GM23338 (cell line): ENCODE data around the gene PSMB5.

Source experiments
- EZH2 ChIP-seq: fragments of 200-600 bp; sonication (generic); IDR thresholded peaks from one replicate; pipeline ENCODE4 v1.8.0; 2017; ENCODE audit warnings: antibody characterized with exemption, mild to moderate bottlenecking, low read depth; ENCODE audit not compliant: unreplicated experiment
- EZH2phosphoT487 ChIP-seq: fragments of 200-600 bp; sonication (generic); IDR thresholded peaks from one replicate; pipeline ENCODE4 v1.8.1; 2018; ENCODE audit warnings: antibody characterized with exemption; ENCODE audit not compliant: unreplicated experiment
- JUNB ChIP-seq: IDR thresholded peaks from one replicate; pipeline ENCODE4 v1.6.1; 2016; ENCODE audit warnings: antibody characterized with exemption; ENCODE audit not compliant: unreplicated experiment
- NANOG ChIP-seq: IDR thresholded peaks from 2 replicates; pipeline ENCODE4 v1.6.1; 2016; ENCODE audit warnings: antibody characterized with exemption, borderline replicate concordance
- POLR2AphosphoS5 ChIP-seq: IDR thresholded peaks from 2 replicates; pipeline ENCODE4 v1.6.1; 2016; ENCODE audit warnings: antibody characterized with exemption, low read depth
- STAT1 ChIP-seq: IDR thresholded peaks from one replicate; pipeline ENCODE4 v1.6.1; 2016; ENCODE audit warnings: antibody characterized with exemption; ENCODE audit not compliant: unreplicated experiment
- TF ChIP-seq, protein P1 (sequence below), 2 experiments: fragments of 200-600 bp in 1 of 2; sonication (generic) in 1 of 2; conservative IDR thresholded peaks; 2 replicates each; pipeline versions ENCODE4 v1.5.1 to v1.6.1; 2016 to 2017; ENCODE audit warnings: antibody characterized with exemption in 2 of 2, low read depth in 2 of 2, mild to moderate bottlenecking in 2 of 2, moderate library complexity in 1 of 2
- TF ChIP-seq, protein P2 (sequence below): IDR thresholded peaks from one replicate; pipeline ENCODE4 v1.6.1; 2018; ENCODE audit warnings: antibody characterized with exemption; ENCODE audit not compliant: unreplicated experiment
- TF ChIP-seq, protein P3 (sequence below): IDR thresholded peaks from 2 replicates; pipeline ENCODE4 v1.6.1; 2016; ENCODE audit warnings: antibody characterized with exemption

DNA sequence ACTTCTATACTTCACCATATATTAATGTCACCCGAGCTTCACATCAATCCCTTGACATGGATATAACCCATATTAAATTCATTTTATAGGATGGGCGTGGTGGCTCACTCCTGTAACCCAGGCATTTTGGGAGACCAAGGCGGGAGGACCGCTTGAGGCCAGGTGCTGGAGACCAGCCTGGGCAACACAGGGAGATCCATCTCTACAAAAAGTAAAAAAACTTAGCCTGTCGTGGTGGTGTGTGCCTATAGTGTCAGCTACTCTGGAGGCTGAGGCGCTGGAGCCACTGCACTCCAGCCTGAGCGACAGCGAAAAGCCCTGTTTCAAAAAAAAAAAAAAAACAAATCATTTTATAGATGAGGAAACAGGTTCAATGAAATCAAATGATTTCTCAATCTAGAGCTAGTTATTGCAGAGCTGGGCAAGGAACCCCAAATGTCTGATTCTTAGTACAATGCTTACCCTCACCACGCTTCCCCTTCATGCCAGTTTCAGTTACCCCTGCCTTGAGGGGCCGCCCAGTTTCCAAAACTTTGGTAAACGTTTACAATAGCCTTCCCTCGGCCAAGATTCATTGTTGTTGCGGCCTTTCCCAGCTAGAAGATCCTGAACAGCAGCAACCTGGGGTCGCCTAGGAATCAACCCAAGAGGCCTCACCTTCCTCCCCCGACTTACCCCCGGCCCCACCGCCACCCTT lies 751 bp downstream of the PSMB5 start:
- TF ChIP-seq EZH2phosphoT487 (no peak), EZH2 (no peak), STAT1 (no peak), POLR2AphosphoS5 (no peak), JUNB (no peak), NANOG (no peak)
- TF ChIP-seq, protein P1, sequence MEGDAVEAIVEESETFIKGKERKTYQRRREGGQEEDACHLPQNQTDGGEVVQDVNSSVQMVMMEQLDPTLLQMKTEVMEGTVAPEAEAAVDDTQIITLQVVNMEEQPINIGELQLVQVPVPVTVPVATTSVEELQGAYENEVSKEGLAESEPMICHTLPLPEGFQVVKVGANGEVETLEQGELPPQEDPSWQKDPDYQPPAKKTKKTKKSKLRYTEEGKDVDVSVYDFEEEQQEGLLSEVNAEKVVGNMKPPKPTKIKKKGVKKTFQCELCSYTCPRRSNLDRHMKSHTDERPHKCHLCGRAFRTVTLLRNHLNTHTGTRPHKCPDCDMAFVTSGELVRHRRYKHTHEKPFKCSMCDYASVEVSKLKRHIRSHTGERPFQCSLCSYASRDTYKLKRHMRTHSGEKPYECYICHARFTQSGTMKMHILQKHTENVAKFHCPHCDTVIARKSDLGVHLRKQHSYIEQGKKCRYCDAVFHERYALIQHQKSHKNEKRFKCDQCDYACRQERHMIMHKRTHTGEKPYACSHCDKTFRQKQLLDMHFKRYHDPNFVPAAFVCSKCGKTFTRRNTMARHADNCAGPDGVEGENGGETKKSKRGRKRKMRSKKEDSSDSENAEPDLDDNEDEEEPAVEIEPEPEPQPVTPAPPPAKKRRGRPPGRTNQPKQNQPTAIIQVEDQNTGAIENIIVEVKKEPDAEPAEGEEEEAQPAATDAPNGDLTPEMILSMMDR (conservative IDR thresholded peaks at IDR 0.05; ENCODE audit: low read depth in 2 of 2), result no peak
- TF ChIP-seq, protein P2, sequence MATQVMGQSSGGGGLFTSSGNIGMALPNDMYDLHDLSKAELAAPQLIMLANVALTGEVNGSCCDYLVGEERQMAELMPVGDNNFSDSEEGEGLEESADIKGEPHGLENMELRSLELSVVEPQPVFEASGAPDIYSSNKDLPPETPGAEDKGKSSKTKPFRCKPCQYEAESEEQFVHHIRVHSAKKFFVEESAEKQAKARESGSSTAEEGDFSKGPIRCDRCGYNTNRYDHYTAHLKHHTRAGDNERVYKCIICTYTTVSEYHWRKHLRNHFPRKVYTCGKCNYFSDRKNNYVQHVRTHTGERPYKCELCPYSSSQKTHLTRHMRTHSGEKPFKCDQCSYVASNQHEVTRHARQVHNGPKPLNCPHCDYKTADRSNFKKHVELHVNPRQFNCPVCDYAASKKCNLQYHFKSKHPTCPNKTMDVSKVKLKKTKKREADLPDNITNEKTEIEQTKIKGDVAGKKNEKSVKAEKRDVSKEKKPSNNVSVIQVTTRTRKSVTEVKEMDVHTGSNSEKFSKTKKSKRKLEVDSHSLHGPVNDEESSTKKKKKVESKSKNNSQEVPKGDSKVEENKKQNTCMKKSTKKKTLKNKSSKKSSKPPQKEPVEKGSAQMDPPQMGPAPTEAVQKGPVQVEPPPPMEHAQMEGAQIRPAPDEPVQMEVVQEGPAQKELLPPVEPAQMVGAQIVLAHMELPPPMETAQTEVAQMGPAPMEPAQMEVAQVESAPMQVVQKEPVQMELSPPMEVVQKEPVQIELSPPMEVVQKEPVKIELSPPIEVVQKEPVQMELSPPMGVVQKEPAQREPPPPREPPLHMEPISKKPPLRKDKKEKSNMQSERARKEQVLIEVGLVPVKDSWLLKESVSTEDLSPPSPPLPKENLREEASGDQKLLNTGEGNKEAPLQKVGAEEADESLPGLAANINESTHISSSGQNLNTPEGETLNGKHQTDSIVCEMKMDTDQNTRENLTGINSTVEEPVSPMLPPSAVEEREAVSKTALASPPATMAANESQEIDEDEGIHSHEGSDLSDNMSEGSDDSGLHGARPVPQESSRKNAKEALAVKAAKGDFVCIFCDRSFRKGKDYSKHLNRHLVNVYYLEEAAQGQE, result no peak
- TF ChIP-seq, protein P3, sequence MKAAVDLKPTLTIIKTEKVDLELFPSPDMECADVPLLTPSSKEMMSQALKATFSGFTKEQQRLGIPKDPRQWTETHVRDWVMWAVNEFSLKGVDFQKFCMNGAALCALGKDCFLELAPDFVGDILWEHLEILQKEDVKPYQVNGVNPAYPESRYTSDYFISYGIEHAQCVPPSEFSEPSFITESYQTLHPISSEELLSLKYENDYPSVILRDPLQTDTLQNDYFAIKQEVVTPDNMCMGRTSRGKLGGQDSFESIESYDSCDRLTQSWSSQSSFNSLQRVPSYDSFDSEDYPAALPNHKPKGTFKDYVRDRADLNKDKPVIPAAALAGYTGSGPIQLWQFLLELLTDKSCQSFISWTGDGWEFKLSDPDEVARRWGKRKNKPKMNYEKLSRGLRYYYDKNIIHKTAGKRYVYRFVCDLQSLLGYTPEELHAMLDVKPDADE, result no peak
